Measurements from ENCODE around the gene POLR2E.
A peak's percentile ranks its signal among the peaks of the same experiment; 100 is the strongest.

Gene POLR2E

GRCh38 chr19:1109697-1110671 is 14.8 kb upstream of the POLR2E start:
- DNase-seq = no peak

GRCh38 chr19:1109032-1109551 is 13.9 kb upstream of the POLR2E start:
- no peak for DNase-seq

GRCh38 chr19:1108291-1109031 is 13.3 kb upstream of the POLR2E start:
- DNase-seq = no peak

GRCh38 chr19:1107661-1108261 is 12.6 kb upstream of the POLR2E start:
- no peak for DNase-seq

- no peak for DNase-seq
Measured at GRCh38 chr19:1106841-1107660, 11.9 kb upstream of the POLR2E start.

GRCh38 chr19:1105873-1106840 is 11.0 kb upstream of the POLR2E start:
- no peak for DNase-seq

GRCh38 chr19:1105008-1105872 is 10.1 kb upstream of the POLR2E start:
- peak; percentile 33 for DNase-seq

- DNase-seq = peak; percentile 64
Measured at GRCh38 chr19:1104311-1105007, 9.3 kb upstream of the POLR2E start.

- DNase-seq = peak; percentile 100
Measured at GRCh38 chr19:1103708-1104310, 8.6 kb upstream of the POLR2E start, which contains the start of gene GPX4. TSS of gene GPX4 (plus strand) at chr19:1103994. CDS start at chr19:1104044, 50 bp downstream.

- DNase-seq = peak; percentile 40
Measured at GRCh38 chr19:1103132-1103707, 8.0 kb upstream of the POLR2E start.

- peak; percentile 99 for DNase-seq
Measured at GRCh38 chr19:1102407-1103131, 7.4 kb upstream of the POLR2E start.

- no peak for DNase-seq
Measured at GRCh38 chr19:1101337-1101698, 6.1 kb upstream of the POLR2E start.

- DNase-seq = peak; percentile 13
Measured at GRCh38 chr19:1098177-1099051, 3.2 kb upstream of the POLR2E start.

GRCh38 chr19:1097810-1098176 is 2.6 kb upstream of the POLR2E start:
- no peak for DNase-seq

GRCh38 chr19:1094655-1094977 is 559 bp downstream of the POLR2E start:
- no peak for DNase-seq

GRCh38 chr19:1093811-1094553 is 1.2 kb downstream of the POLR2E start:
- DNase-seq = no peak
